Sigmoid colon (tissue), 3 donors: ENCODE results near the gene RIPK4.

Experiments used
- CTCF ChIP-seq, 4 experiments: fragments of 450-650 bp in 3 of 4; fragments of 200-600 bp in 1 of 4; IDR thresholded peaks; one replicate each; pipeline ENCODE4 v1.5.1; 2016 to 2019; ENCODE audit warnings: antibody characterized with exemption in 4 of 4, mild to moderate bottlenecking in 3 of 4, moderate library complexity in 2 of 4
- POLR2A ChIP-seq, 2 donors: fragments of 450-650 bp; IDR thresholded peaks; one replicate each; pipeline ENCODE4 v1.6.1; 2016; ENCODE audit warnings: antibody characterized with exemption in 2 of 2, mild to moderate bottlenecking in 2 of 2, moderate library complexity in 2 of 2

- no peak for TF ChIP-seq CTCF (IDR thresholded peaks at IDR 0.05)
- TF ChIP-seq POLR2A (IDR thresholded peaks at IDR 0.05): no peak
Measured at GRCh38 chr21:41803316-41803715, 36.5 kb upstream of the RIPK4 start.
